K562 (cell line): ENCODE measurements around the gene WDR70. TPM values are rescaled to one million over a fixed set of nuclear protein-coding genes. Genes with fewer than 3 reads are reported as not detected.

Experiments used
- ATAC-seq: fragments of 200-7000 bp; cut with Tn5 transposase; 3 replicates; pipeline ENCODE4 v1.9.1; 2020; ENCODE audit warnings: moderate library complexity
- BruUV-seq: library from RNA; stranded (reverse); fragments of 400-500 nt; replicated peaks from 2 replicates; lab custom pipeline; 2021; lab: Mats Ljungman, UMichigan
- CTCF ChIA-PET: fragments of 300-600 bp; formaldehyde crosslinking; extraction: SDS; loops from one replicate; lab custom pipeline; 2021; ENCODE audit warnings: low intra/inter-chr PET ratio; lab: Yijun Ruan, JAX
- POLR2A ChIA-PET: fragments of 300-600, 350-650 bp; sonication (Branson Sonifier 250); formaldehyde crosslinking; extraction: SDS; loops from one replicate; lab custom pipeline; 2021; ENCODE audit warnings: antibody characterized with exemption, inconsistent platforms; lab: Yijun Ruan, JAX
- DNase-seq, 4 experiments: peaks; one replicate each; pipeline versions ENCODE4 v3.0.0 to v3.0.0-alpha.2; 2011 to 2018; ENCODE audit warnings: low spot score in 3 of 4, mixed read lengths in 3 of 4; ENCODE audit errors: extremely low read depth in 1 of 4
- FAIRE-seq: peaks from 2 replicates; lab custom pipeline; 2011; peaks lifted over from hg19 to GRCh38; lab: Jason Lieb, UNC
- H2AFZ ChIP-seq: 2 replicates; pipeline ENCODE4 v1.6.0; 2011; ENCODE audit warnings: low read depth, low read length, control low read depth, inconsistent platforms
- H3K27ac ChIP-seq: fragments of 200-600 bp; 3 replicates; pipeline ENCODE4 v1.8.0; 2011; ENCODE audit warnings: low read depth, mild to moderate bottlenecking, control low read depth, inconsistent platforms, low read length, moderate library complexity, mixed read lengths; ENCODE audit errors: extremely low read depth
- H3K27me3 ChIP-seq, 2 experiments: fragments of 300-600 bp in 1 of 2; 2 replicates in 1 of 2; 3 replicates in 1 of 2; pipeline versions ENCODE4 v1.6.0 to v1.8.0; 2011; ENCODE audit warnings: inconsistent platforms in 2 of 2, low read length in 2 of 2, mild to moderate bottlenecking in 1 of 2, mixed read lengths in 1 of 2, moderate library complexity in 1 of 2; ENCODE audit not compliant: control insufficient read depth in 2 of 2, insufficient read depth in 2 of 2
- H3K36me3 ChIP-seq: fragments of 300-600 bp; 3 replicates; pipeline ENCODE4 v1.8.0; 2011; ENCODE audit warnings: mild to moderate bottlenecking, low read length, inconsistent platforms; ENCODE audit not compliant: control insufficient read depth, insufficient read depth
- H3K4me1 ChIP-seq, 2 experiments: fragments of 200-600 bp in 1 of 2; replicated peaks in 1 of 2; 2 replicates in 1 of 2; 3 replicates in 1 of 2; pipeline versions ENCODE4 v1.5.1 to v1.8.0; 2011; ENCODE audit warnings: inconsistent platforms in 2 of 2, low read length in 2 of 2, mild to moderate bottlenecking in 1 of 2, mixed read lengths in 1 of 2, moderate library complexity in 1 of 2; ENCODE audit not compliant: control insufficient read depth in 2 of 2, insufficient read depth in 2 of 2
- H3K4me2 ChIP-seq: 2 replicates; pipeline ENCODE4 v1.6.1; 2011; ENCODE audit warnings: low read length, control low read depth, inconsistent platforms, mixed read lengths; ENCODE audit not compliant: insufficient read depth
- H3K4me3 ChIP-seq: fragments of 200-600 bp; sonication (generic), shearing (Covaris generic); 2 replicates; pipeline ENCODE4 v1.5.1; 2016; ENCODE audit warnings: control low read depth, inconsistent platforms
- H3K79me2 ChIP-seq: fragments of 200-600 bp; 3 replicates; pipeline ENCODE4 v1.8.0; 2011; ENCODE audit warnings: low read length, inconsistent platforms; ENCODE audit not compliant: control insufficient read depth, insufficient read depth
- H3K9ac ChIP-seq, 2 experiments: 2 replicates each; pipeline versions ENCODE4 v1.6.0 to v1.6.1; 2011; ENCODE audit warnings: low read depth in 2 of 2, low read length in 2 of 2, control low read depth in 1 of 2, inconsistent platforms in 1 of 2, mild to moderate bottlenecking in 1 of 2, mixed read lengths in 1 of 2; ENCODE audit not compliant: insufficient read depth in 1 of 2
- H3K9me1 ChIP-seq: one replicate; pipeline ENCODE4 v1.6.0; 2011; ENCODE audit warnings: inconsistent platforms, mild to moderate bottlenecking, low read length, moderate library complexity; ENCODE audit not compliant: control insufficient read depth, insufficient read depth
- H3K9me3 ChIP-seq: replicated peaks from 2 replicates; pipeline ENCODE4 v1.5.1; 2011; ENCODE audit warnings: low read depth, low read length, inconsistent platforms; ENCODE audit not compliant: control insufficient read depth, insufficient read depth
- H4K20me1 ChIP-seq: replicated peaks from 2 replicates; pipeline ENCODE4 v1.6.1; 2011; ENCODE audit warnings: low read length, inconsistent platforms, mixed read lengths; ENCODE audit not compliant: control insufficient read depth, insufficient read depth
- ETV5 ChIP-seq: sonication (generic); formaldehyde crosslinking; IDR thresholded peaks from 2 replicates; pipeline ENCODE4 v1.4.0; 2020; ENCODE audit warnings: low read depth, mild to moderate bottlenecking, missing genetic modification reagents
- PHF21A ChIP-seq: fragments of 450-650 bp; IDR thresholded peaks from 2 replicates; pipeline ENCODE4 v1.6.1; 2017; ENCODE audit warnings: low read depth, borderline replicate concordance
- XRCC5 ChIP-seq: fragments of 200-400 bp; formaldehyde crosslinking; IDR thresholded peaks from 2 replicates; pipeline ENCODE4 v1.6.1; 2017; ENCODE audit warnings: low read depth, mild to moderate bottlenecking, low read length
- ZC3H4 ChIP-seq: sonication (generic); formaldehyde crosslinking; IDR thresholded peaks from 2 replicates; pipeline ENCODE4 v1.9.0; 2021; ENCODE audit warnings: missing genetic modification reagents, borderline replicate concordance
- ZNF408 ChIP-seq: fragments of 250-450 bp; sonication (Bioruptor Pico); IDR thresholded peaks from 2 replicates; pipeline ENCODE4 v1.4.0; 2020; ENCODE audit warnings: low read depth, mild to moderate bottlenecking, moderate library complexity
- ZSCAN29 ChIP-seq: fragments of 450-650 bp; IDR thresholded peaks from 2 replicates; pipeline ENCODE4 v1.6.1; 2017
- WGBS: fragments of 100-300 bp; shearing (Covaris generic); methylation state at CpG from one replicate; pipeline ENCODE4 v1.1.6; 2016; ENCODE audit warnings: low coverage, mixed read lengths; ENCODE audit not compliant: insufficient coverage; ENCODE audit errors: missing lambda C conversion rate; 5-methylcytosine and 5-hydroxymethylcytosine counted together
- in situ Hi-C: fragments of 300-500 bp; cut with MboI; formaldehyde crosslinking; loops from 4 replicates; pipeline ENCODE4 v1.15.0; 2018; ENCODE audit warnings: inconsistent platforms, mixed read lengths
- intact Hi-C: fragments of 100-400 bp; cut with micrococcal nuclease; formaldehyde crosslinking; loops from 2 replicates; pipeline ENCODE4 v1.14.2; 2022
- polyA plus RNA-seq, 8 experiments: library from polyadenylated mRNA; depleted of rRNA in 4 of 8; stranded (reverse) in 5 of 8; unstranded in 3 of 8; fragments of >200 nt; fragmentation: Nextera tagmentation in 2 of 8; fragmentation: Illumina TruSeq in 1 of 8; extraction: Ambion mirVana in 2 of 8; extraction: Trizol in 1 of 8; gene quantifications; 2 replicates each; pipeline versions ENCODE4 v1.2.1 to v1.2.3, GENCODE V29; 2011 to 2014; ENCODE audit warnings: inconsistent platforms in 1 of 8, missing spikeins in 1 of 8
- total RNA-seq, 7 experiments: library from RNA; depleted of rRNA in 6 of 7; stranded (reverse); fragments of >200 nt in 6 of 7; fragmentation: Illumina TruSeq in 2 of 7; extraction: Trizol in 2 of 7; gene quantifications; 2 replicates each; pipeline versions ENCODE4 v1.2.1 to v1.2.3, GENCODE V29; 2011 to 2021; ENCODE audit warnings: low replicate concordance in 1 of 7
- TF ChIP-seq, protein P1 (sequence below), 3 experiments: IDR thresholded peaks in 2 of 3; conservative IDR thresholded peaks in 1 of 3; 2 replicates each; pipeline ENCODE4 v1.5.1; 2011 to 2012; ENCODE audit warnings: low read length in 3 of 3, mild to moderate bottlenecking in 3 of 3, control low read depth in 2 of 3, improper control_type of control experiment in 1 of 3, inconsistent platforms in 1 of 3, low read depth in 1 of 3, mixed read lengths in 1 of 3, moderate library complexity in 1 of 3; ENCODE audit not compliant: insufficient read depth in 2 of 3
- TF ChIP-seq, protein P2 (sequence below), 2 experiments: IDR thresholded peaks in 1 of 2; conservative IDR thresholded peaks in 1 of 2; 2 replicates each; pipeline ENCODE4 v1.6.1; 2016; ENCODE audit warnings: low read depth in 2 of 2, mild to moderate bottlenecking in 1 of 2, missing compliant biosample characterization in 1 of 2, missing genetic modification characterization in 1 of 2, moderate library complexity in 1 of 2

Gene WDR70
- total and polyA plus RNA-seq, 9 of the 15 experiments (the other 6 are each of a cell fraction or from before 2014, with no cell fraction given), result 16.8 to 46.6 (median 38.8) TPM

DNA sequence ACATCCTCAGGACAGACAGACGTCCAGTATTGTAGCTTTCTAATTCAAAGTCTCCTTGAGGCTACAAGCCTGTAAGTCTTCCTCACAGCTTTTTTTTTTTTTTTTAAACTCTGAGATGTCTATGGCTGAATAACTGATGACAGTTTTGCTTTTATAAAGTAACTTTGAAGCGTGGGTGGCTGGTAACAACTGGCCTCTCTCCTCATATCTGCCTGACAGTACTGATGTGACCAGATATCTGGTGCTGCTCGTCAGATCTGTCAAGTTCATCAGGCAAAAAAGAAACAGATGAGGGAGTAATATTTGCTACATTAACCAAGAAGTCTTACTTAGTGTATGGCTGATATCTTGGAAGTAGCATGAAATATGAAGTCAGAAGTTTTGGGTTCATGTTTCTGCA, 388.1 kb downstream of the WDR70 start (continued):
- no peak for TF ChIP-seq ETV5 (CRISPR knock-in tag)
- TF ChIP-seq PHF21A, result no peak
- TF ChIP-seq, protein P1, sequence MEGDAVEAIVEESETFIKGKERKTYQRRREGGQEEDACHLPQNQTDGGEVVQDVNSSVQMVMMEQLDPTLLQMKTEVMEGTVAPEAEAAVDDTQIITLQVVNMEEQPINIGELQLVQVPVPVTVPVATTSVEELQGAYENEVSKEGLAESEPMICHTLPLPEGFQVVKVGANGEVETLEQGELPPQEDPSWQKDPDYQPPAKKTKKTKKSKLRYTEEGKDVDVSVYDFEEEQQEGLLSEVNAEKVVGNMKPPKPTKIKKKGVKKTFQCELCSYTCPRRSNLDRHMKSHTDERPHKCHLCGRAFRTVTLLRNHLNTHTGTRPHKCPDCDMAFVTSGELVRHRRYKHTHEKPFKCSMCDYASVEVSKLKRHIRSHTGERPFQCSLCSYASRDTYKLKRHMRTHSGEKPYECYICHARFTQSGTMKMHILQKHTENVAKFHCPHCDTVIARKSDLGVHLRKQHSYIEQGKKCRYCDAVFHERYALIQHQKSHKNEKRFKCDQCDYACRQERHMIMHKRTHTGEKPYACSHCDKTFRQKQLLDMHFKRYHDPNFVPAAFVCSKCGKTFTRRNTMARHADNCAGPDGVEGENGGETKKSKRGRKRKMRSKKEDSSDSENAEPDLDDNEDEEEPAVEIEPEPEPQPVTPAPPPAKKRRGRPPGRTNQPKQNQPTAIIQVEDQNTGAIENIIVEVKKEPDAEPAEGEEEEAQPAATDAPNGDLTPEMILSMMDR (IDR thresholded peaks at IDR 0.05 in 2 of 3, conservative IDR thresholded peaks at IDR 0.05 in 1 of 3; ENCODE audit: insufficient read depth in 2 of 3, low read depth in 1 of 3, low read length in 3 of 3), result no peak
- no peak for TF ChIP-seq ZSCAN29
- TF ChIP-seq, all 486 proteins: peak for 0

DNA sequence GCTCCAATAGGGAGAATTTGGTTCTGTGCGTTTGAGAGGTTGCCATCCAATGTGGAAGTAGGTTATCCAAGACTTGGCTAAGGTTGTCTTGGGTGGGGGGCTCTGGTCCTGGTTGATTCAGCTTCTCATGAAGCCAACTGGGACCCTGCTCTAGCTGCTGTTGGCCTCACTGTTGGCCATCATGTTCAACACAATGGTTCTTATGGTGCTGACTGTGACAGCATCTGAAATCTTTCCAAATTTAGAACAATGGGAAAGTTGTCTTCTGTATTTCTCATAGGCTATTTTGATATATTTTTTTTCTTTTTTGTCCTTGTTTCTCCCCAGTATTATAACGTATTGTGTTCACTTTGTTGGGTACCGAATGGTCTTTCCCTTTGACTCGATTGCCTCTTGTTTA, 388.8 kb downstream of the WDR70 start:
- H3K9me1 ChIP-seq, result no peaks in the 10 kb centered on the region
- H3K4me1 ChIP-seq, result no peaks in the 10 kb centered on the region
- in situ Hi-C loops (no loop called here), intact Hi-C loops (no loop called here)
- no peak overlapping the region for H3K9ac ChIP-seq
- TF ChIP-seq, protein P2, sequence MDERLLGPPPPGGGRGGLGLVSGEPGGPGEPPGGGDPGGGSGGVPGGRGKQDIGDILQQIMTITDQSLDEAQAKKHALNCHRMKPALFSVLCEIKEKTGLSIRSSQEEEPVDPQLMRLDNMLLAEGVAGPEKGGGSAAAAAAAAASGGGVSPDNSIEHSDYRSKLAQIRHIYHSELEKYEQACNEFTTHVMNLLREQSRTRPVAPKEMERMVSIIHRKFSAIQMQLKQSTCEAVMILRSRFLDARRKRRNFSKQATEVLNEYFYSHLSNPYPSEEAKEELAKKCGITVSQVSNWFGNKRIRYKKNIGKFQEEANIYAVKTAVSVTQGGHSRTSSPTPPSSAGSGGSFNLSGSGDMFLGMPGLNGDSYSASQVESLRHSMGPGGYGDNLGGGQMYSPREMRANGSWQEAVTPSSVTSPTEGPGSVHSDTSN (CRISPR knock-in tag; IDR thresholded peaks at IDR 0.05; ENCODE audit: low read depth), result no peak
- TF ChIP-seq, protein P2 (tag; conservative IDR thresholded peaks at IDR 0.05; ENCODE audit: low read depth), result no peak
- TF ChIP-seq XRCC5 (no peak), ZNF408 (no peak), ZC3H4 (CRISPR knock-in tag) (no peak)
- H3K4me2 ChIP-seq, result no peak overlapping the region
- H3K27me3 ChIP-seq, result no peaks in the 10 kb centered on the region; a peak in 1 of 5 replicates
- ChIA-PET CTCF (no interaction called here), POLR2A (no interaction called here)
- no peaks in the 10 kb centered on the region for H4K20me1 ChIP-seq
- WGBS, result 0% methylated on average over 4 of the region's 4 CpGs
- no peak overlapping the region for H3K27ac ChIP-seq
- FAIRE-seq (no peak), DNase-seq (no peak), ATAC-seq (no peak)
- no peaks in the 10 kb centered on the region for H3K36me3 ChIP-seq
- no peak overlapping the region for H3K4me3 ChIP-seq
- no peaks in the 10 kb centered on the region for H3K79me2 ChIP-seq
- no peaks in the 10 kb centered on the region for H3K9me3 ChIP-seq
- BruUV-seq, result no TSS peak
- H2AFZ ChIP-seq, result no peak overlapping the region
